ENCODE results near the gene GLRA1.
A peak's percentile ranks its signal among the peaks of the same experiment; 100 is the strongest.
"Not testable (repeated sequence)": the region's sequence is repeated elsewhere in the genome, so short reads cannot be mapped to it uniquely, and the experiment has no call there.

Gene GLRA1

GRCh38 chr5:151819830-151820229 is 104.8 kb downstream of the GLRA1 start:
- no peak for DNase-seq (ENCODE audit: low spot score)

GRCh38 chr5:151815051-151815450 is 109.6 kb downstream of the GLRA1 start:
- no peak for DNase-seq (ENCODE audit: low spot score)

- no peak for DNase-seq (ENCODE audit: low spot score)
Measured at GRCh38 chr5:151812757-151813309, 111.8 kb downstream of the GLRA1 start.

- peak; percentile 20 for DNase-seq (ENCODE audit: low spot score)
Measured at GRCh38 chr5:151811593-151812321, 112.9 kb downstream of the GLRA1 start.

DNA sequence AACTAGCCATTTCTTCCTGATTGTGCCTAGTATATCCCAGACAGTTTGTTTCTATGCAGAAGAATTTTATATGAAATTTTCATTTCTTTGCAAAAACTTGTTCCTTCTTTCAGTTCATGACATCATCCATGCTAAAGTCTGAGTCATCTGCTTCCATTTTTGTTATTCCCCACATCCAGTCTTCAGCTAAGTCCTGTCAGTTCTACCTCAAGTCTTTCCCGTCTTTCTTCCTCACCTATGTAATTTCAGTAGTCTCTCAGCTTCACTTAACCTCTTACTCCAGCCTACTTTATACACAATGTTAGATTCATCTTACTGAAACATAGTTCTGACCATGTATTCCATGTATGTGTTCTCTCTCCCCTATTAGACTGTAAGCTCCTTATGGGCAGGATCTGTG is 113.8 kb downstream of the GLRA1 start:
- DNase-seq (ENCODE audit: low spot score): no peak

DNA sequence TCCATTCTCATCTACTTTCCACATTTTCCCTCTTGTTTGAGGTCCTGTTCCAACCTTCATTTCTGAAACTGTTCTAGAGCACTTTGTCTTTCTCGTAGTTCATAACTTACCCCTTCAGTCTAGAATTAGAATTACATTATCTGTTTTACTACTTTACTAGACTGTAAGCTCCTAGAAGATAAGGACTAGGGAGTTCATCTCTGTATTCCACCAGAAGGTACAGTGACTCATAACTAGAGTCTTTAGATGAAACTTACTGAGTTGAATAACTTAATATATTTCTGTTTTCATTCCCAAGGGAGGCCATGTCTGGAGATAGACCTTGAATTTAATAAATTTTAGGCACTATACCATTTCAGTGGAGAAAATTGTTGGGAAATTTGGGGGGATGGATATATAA is 114.2 kb downstream of the GLRA1 start:
- no peak for DNase-seq (ENCODE audit: low spot score)

DNA sequence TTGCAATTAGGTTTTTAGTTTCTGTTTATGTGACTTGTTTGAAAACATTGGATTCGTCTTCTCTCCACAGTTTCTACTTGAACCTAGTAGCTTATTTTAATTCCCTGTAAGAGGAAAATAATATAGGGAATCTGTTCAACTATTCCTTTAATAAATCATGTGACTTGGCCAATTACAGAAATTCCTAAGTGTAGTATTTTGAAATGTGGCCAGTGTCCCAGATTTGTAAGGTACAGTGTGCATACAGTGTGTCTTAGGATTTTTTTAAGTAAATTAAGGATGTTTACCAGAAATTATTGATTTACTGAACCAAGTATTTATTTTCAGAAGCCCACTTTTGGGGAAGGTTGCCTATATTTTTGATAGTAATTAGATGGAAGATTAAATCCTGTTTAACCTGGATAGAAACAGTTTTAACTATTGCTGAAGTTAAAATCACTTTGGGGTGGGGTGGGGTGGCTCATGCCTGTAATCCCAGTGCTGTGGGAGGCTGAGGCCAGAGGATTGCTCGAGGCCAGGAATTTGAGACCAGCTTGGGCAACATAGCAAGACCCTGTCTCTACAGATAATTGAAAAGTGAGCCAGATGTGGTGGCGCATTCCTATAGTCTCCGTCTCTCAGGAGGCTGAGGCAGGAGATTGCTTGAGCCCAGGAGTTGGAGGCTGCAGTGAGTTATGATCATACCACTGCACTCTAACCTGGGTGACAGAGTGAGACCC is 116.0 kb downstream of the GLRA1 start:
- no peak for DNase-seq (ENCODE audit: low spot score)

- no peak for DNase-seq (ENCODE audit: low spot score)
Measured at GRCh38 chr5:151805414-151806223, 119.0 kb downstream of the GLRA1 start.

DNA sequence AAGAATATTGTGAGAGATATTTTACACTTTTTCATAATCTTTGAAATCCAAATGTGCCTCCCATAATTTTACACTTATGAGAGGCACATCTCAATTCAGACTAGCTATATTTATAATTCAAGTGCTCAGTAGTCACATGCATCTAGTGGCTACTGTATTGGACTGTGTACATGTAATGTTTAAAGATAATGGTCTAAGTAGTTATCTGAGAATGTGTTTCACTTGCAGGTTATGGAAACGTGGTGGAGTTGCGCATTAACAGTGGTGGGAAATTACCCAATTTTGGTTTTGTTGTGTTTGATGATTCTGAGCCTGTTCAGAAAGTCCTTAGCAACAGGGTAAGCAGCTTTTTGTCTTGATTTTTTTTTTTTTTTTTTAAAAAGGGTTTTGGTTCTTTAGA is 124.1 kb downstream of the GLRA1 start:
- no peak for DNase-seq (ENCODE audit: low spot score)

DNA sequence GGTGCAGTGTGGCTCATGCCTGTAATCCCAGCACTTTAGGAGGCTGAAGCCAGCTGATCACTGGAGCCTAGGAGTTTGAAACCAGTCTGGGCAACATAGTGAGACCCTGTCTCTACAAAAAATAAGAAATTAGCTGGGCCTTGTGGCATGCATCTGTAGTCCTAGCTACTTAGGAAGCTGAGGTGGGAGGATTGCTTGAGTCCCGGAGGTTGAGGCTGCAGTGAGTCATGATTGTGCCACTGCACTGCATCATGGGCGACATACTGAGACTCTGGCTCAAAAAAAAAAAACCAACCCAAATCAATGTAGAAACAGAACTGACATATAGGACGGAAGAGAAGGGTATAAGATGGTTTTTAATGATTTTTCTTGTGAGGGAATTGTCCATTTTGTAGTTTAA is 125.2 kb downstream of the GLRA1 start:
- no peak for DNase-seq (ENCODE audit: low spot score)

DNA sequence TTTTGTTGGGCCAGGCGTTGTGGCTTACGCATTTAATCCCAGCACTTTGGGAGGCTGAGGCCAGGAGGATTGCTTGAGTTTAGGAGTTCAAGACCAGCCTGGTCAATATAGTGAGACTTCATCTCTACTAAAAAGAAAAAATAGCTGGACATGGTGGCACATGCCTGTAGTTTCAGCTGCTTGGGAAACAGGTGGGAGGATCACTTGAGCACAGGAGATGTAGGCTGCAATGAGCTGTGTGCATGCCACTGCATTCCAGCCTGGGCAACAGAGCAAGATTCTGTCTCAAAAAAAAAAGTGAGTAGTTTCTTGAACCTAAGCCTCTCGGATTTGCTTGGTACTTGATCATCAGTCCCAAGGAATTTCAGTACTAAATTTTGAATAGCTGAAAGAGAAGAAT is 126.0 kb downstream of the GLRA1 start:
- DNase-seq (ENCODE audit: low spot score): no peak

- no peak for DNase-seq (ENCODE audit: low spot score)
Measured at GRCh38 chr5:151795426-151795825, 129.2 kb downstream of the GLRA1 start.

- no peak for DNase-seq (ENCODE audit: low spot score)
Measured at GRCh38 chr5:151793358-151793757, 131.3 kb downstream of the GLRA1 start.

GRCh38 chr5:151787817-151788216 is 136.8 kb downstream of the GLRA1 start:
- no peak for DNase-seq (ENCODE audit: low spot score)

- DNase-seq (ENCODE audit: low spot score): no peak
Measured at GRCh38 chr5:151786468-151786867, 138.2 kb downstream of the GLRA1 start.

DNA sequence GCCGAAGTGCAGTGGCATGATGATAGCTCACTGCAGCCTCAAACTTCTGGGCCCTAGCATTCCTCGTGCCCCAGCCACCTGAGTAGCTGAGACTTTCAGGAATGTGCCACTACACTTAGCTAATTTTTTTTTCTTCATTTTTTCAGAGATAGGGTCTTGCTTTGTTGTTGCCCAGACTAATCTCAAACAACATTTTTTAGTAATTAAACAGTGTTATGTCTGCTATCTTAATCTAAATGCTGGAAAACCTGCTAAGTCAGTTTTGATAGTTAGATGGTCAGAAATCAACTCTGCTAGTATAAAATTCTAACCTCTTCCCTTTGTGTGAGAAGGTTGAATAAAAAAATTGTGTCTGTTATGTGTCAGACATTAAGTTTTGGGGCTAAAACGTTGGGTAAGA is 140.5 kb downstream of the GLRA1 start:
- DNase-seq (ENCODE audit: low spot score): no peak

DNA sequence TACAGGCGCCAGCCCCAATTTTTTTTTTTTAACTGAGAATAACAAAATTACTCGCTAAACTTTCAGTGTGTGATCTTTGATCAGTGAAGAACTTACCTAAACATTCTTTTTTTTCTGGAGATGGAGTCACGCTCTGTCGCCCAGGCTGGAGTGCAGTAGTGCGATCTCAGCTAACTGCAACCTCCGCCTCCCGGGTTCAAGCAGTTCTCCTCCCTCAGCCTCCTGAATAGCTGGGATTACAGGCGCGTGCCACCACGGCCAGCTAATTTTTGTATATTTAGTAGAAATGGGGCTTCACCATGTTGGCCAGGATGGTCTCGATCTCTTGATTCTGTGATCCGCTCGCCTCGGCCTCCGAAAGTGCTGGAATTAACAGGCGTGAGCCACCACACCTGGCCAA is 141.0 kb downstream of the GLRA1 start:
- DNase-seq (ENCODE audit: low spot score): not testable (repeated sequence)

- DNase-seq (ENCODE audit: low spot score): no peak
Measured at GRCh38 chr5:151781201-151781600, 143.4 kb downstream of the GLRA1 start.

DNA sequence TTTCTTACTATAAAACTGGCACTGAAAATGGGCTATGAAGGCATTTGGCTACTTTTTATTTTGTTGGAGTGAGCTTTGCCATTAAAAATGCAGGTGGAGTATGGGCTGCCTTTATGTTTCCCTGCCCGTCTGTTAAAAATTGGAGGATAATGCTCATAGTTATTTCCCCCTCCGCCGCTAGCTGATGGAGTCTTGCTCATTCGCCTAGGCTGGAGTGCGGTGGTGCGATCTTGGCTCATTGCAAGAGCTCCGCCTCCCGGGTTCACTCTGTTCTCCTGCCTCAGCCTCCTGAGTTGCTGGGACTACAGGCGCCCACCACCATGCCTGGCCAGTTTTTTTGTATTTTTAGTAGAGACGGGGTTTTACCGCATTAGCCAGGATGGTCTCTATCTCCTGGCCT is 144.3 kb downstream of the GLRA1 start:
- DNase-seq (ENCODE audit: low spot score): no peak

DNA sequence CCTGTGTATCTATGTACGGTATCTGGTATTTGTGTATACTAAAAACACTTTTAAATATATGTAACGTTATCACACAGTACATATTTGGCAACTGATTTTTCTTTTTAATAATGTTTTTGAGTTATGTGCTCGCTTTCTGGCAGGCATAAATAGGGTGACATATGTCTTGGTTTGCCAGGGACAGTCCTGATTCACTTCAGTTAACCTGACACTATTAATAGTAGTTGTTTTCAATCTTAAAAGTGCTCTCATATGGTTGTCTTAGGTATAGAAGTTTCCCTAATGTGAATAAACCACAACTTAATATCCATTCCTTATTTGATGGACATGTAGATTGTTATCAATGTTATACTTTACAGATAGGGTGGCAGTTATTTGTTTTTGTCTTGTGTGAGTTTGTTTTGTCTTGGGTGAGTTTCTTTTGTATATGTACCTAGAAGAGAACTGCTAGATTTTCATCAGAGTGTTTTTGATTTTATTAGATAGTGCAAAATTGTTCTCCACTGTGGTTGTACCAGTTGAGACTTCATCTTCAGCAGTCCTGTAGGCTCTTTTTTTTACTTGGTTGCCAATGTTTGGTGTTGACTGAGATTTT is 145.0 kb downstream of the GLRA1 start:
- no peak for DNase-seq (ENCODE audit: low spot score)

GRCh38 chr5:151775025-151775606 is 149.5 kb downstream of the GLRA1 start:
- DNase-seq (ENCODE audit: low spot score): no peak

GRCh38 chr5:151773951-151774350 is 150.7 kb downstream of the GLRA1 start:
- no peak for DNase-seq (ENCODE audit: low spot score)
